Parathyroid adenoma (tissue), 2 donors: ENCODE data around the gene CLASRP.
"Not testable (repeated sequence)": the region's sequence is repeated elsewhere in the genome, so short reads cannot be mapped to it uniquely, and the experiment has no call there.

Experiments used
- H2AFZ ChIP-seq: fragments of 300-600 bp; sonication (generic); one replicate; pipeline ENCODE4 v1.7.0; 2017; ENCODE audit warnings: antibody characterized with exemption, mild to moderate bottlenecking
- H3K27ac ChIP-seq: fragments of 300-600 bp; sonication (generic); one replicate; pipeline ENCODE4 v1.7.0; 2017
- H3K27me3 ChIP-seq: fragments of 300-600 bp; sonication (generic); one replicate; pipeline ENCODE4 v1.7.0; 2017; ENCODE audit warnings: low read length; ENCODE audit not compliant: control insufficient read depth, insufficient read depth
- H3K36me3 ChIP-seq: fragments of 300-600 bp; sonication (generic); one replicate; pipeline ENCODE4 v1.7.0; 2017; ENCODE audit warnings: low read length; ENCODE audit not compliant: control insufficient read depth, insufficient read depth
- H3K4me1 ChIP-seq: fragments of 300-600 bp; sonication (generic); one replicate; pipeline ENCODE4 v1.7.0; 2017; ENCODE audit warnings: control low read depth
- H3K4me2 ChIP-seq: fragments of 300-600 bp; sonication (generic); one replicate; pipeline ENCODE4 v1.7.0; 2017; ENCODE audit warnings: low read length
- H3K4me3 ChIP-seq: fragments of 300-600 bp; sonication (generic); one replicate; pipeline ENCODE4 v1.7.0; 2017; ENCODE audit warnings: low read depth, low read length
- H3K79me2 ChIP-seq: fragments of 300-600 bp; sonication (generic); one replicate; pipeline ENCODE4 v1.7.0; 2017; ENCODE audit warnings: control low read depth
- H3K9ac ChIP-seq: fragments of 300-600 bp; sonication (generic); one replicate; pipeline ENCODE4 v1.7.0; 2017; ENCODE audit warnings: mild to moderate bottlenecking
- H3K9me3 ChIP-seq: fragments of 300-600 bp; sonication (generic); one replicate; pipeline ENCODE4 v1.7.0; 2017; ENCODE audit warnings: low read length; ENCODE audit not compliant: control insufficient read depth
- CTCF ChIP-seq: fragments of 300-600 bp; sonication (generic); IDR thresholded peaks from one replicate; pipeline ENCODE4 v1.7.0; 2017; ENCODE audit warnings: antibody characterized with exemption, mild to moderate bottlenecking
- donor health status: primary hyperparathyroidism.

Gene CLASRP

GRCh38 chr19:45118106-45118505, 79.3 kb downstream of the CLASRP start:
- Histone ChIP-seq H3K9ac (no peak overlapping the region), H3K27me3 (no peaks in the 10 kb centered on the region), H3K9me3 (no peaks in the 10 kb centered on the region), H2AFZ (no peak overlapping the region), H3K36me3 (no peaks in the 10 kb centered on the region), H3K27ac (no peak overlapping the region), H3K79me2 (peaks cover 74% of the 10 kb centered on the region), H3K4me3 (no peak overlapping the region), H3K4me1 (no peaks in the 10 kb centered on the region), H3K4me2 (no peak overlapping the region)
- no peak for TF ChIP-seq CTCF

DNA sequence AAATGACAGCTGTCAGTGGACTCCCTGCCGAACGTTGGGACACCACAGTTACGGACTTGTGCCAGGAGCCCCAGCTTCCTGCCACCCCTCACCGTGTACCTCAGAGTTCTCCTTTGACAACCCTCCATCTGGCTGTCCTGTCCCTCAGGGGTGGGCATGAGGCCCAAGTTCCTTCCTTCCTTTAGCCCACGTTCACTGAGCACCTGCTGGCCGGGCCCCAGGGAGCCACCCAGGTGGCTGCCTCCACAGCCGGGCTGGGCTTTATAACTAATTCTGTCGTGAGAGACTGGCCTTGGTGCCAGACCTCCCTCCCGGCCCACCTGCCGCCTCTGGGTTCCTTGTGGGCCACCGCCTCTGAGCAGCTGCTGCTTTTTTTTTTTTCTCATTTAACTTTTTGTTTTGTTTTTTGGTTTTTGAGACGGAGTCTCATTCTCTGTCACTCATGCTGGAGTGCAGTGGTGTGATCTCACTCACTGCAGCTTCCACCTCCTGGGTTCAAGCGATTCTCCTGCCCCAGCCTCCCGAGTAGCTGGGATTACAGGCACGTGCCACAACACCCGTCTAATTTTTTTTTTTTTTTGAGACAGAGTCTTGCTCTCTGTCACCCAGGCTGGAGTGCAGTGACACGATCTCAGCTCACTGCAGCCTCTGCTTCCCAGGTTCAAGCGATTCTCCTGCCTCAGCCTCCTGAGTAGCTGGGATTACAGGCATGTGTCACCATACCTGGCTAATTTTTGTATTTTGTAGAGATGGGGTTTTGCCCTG, 79.9 kb downstream of the CLASRP start:
- H3K27ac ChIP-seq, H3K9me3 ChIP-seq, H3K4me3 ChIP-seq, H3K27me3 ChIP-seq, H3K4me1 ChIP-seq, H3K9ac ChIP-seq, H2AFZ ChIP-seq, H3K4me2 ChIP-seq, H3K36me3 ChIP-seq: not testable (repeated sequence)
- peaks cover 69% of the 10 kb centered on the region for H3K79me2 ChIP-seq

DNA sequence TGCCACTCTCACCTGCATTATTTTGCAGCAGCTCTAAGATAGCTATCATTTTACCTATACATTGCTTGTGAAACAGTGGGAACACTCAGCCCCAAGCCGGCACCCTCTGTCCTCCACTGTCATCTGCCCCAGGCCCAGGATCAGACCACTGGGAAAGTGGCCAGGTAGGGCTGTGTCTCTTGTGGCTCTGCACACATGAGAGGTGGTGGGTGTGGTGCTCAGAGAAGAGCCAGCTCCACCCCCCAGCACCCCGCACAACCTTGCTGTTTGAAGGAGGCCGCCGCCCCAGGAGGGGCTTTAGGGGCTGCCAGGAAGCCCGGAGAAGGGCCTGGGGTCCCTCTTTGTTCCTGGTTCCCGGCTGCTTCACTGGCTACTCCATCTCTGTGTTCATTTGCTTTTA, 80.7 kb downstream of the CLASRP start:
- no peak overlapping the region for H3K9ac ChIP-seq

More for the DNA sequence above, 80.7 kb downstream of the CLASRP start:
- no peaks in the 10 kb centered on the region for H3K9me3 ChIP-seq
- H3K4me1 ChIP-seq, result no peaks in the 10 kb centered on the region
- H3K4me3 ChIP-seq, result no peak overlapping the region
- no peak overlapping the region for H2AFZ ChIP-seq
- no peaks in the 10 kb centered on the region for H3K36me3 ChIP-seq
- TF ChIP-seq CTCF, result no peak
- no peak overlapping the region for H3K27ac ChIP-seq
- H3K4me2 ChIP-seq, result no peak overlapping the region
- H3K79me2 ChIP-seq, result peaks cover 67% of the 10 kb centered on the region
- no peaks in the 10 kb centered on the region for H3K27me3 ChIP-seq
